ENCODE results near the gene SLC8A3.

Gene SLC8A3

DNA sequence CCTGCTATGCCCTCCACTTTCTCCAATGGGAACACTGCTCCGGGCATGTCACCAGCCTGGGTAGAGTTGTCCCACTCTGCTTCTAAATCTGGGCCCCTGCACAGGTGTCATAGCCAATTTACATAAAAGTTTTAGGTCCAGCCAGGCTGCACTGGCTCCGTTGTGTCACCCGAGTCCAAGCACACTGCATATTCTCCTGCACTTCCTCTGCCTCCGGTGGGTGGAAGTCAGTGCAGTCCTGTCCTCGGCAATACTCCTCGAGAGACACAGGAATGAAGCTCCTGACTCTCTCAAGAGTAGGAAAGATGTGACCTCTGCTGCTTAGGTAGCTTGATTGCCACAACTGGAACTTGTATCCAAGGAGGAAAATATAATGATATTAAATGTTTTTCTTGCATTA is 15.2 kb downstream of the SLC8A3 start:
- no peak for DNase-seq (ENCODE audit: low read depth)

DNA sequence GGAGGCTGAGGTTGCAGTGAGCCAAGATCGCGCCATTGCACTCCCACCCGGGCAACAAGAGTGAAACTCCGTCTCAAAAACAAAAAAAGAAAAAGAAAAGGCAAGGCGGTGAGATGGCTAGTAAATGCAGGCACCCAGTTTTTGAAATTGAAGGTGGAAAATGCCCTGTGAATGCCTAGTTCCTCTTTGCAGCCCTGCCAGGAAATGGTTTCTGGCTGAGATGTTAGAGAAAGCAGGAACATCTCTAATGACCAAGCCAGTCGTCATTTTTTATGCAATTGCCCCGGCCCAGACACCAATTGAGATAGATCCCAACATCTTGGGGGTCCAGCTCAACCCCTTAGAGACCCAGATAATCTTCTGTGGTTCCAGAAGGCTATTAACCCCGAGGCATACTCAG is 17.0 kb downstream of the SLC8A3 start:
- no peak for DNase-seq (ENCODE audit: low read depth)

DNA sequence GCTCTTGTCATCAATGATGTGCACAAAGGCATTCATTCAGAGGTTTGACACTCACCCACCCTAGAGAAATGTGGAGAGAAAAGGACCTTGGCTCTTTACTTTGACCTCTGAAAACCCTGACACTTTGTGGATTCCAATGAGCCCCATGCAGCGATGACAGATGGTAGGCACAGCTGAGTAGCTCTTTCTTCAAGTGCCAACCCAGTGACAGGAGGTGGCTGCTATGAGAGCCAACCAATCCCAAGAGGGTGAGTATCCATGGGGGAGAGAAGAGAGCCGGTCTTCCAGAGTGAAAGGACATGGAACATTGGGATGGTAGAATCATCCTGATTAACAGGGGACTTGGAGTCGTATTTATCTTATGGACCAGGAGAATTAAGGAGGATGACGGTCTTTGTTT is 17.8 kb downstream of the SLC8A3 start:
- no peak for DNase-seq (ENCODE audit: low read depth)

DNA sequence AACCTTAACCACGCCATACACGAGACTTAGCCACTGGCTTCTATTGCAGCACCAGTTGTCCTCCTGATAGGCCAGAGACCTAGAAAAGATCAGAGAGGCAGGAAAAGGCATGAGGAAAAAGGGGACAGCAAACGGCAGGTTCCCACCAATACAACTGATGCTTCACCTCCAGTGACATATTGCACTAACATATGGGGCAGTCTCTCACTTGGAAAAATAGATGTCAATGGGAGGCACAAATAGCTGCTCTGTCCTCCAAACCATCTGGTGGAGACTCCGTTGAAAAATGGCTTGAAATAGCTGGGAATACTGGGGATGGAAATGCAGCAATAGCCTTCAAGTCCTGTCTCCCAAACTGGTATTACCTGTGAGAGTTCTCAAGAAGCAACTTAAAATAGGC is 20.3 kb downstream of the SLC8A3 start:
- no peak for DNase-seq (ENCODE audit: low read depth)

DNA sequence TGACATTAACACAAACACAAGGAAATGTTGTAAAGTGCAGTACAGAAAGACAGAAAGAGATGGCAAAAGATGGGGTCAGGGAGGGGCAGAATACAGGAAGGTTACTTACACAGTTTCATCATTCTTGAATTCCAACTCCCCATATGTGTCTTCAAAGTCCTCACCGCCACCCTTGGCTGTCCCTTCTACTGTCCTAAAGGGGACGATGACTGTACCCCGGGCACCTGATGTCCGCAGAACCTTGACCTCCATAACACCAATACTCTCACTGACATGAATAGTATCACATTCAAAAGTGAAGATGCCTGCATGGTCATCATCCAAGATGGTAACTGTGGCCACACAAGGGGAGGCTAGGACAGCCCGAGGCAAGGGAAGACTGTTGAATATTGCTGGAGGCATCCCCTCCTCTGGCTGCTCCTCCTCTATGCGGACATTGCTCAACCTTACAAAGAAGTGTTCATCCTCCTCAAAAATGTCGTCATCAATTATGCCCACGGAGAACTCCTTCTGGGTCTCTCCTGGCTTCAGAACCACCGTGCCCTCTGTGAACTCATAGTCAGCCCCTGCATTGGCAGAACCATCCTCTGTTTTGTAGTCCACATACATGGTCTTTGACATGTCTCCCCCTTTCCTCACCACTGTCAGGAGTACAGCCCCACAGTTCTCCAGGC is 22.1 kb downstream of the SLC8A3 start:
- no peak for DNase-seq (ENCODE audit: low read depth)

DNA sequence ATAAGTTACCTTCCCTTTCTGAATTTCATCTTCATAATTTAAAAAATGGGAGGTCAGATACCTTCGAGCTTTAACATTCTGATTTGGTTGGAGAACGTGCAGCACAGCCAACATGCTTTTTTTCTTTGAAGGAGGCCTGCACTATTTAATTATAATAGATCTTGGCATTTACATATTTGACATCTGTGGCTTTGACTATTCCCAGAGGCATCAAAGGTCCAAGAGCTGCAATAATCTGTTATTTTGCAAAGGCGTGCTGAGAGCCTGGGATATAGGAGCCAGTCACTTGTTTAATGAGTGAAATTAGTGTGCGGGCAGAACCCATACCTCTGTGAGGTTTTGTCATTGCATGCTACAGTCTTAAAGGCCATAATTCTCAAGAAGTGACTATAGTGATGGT is 26.4 kb downstream of the SLC8A3 start:
- no peak for DNase-seq (ENCODE audit: low read depth)

DNA sequence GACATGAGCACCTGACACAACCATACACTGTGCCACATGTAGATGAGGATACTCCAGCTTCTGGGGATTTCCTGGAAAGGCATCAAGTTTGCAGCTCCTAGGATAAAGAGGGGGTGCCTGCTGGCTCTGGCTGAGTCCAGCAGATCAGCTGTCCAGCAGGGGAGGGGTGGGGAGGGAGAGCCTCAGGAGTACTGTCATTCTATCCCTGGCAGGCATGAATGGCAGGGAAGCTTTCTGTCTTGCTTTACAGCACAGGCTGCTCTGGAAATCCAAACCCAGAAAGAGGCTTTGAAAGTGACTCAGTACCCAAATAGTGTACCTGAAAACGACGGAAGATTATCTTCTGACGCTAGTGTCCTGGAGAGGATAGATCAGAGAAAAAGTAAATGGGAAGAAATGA is 32.2 kb downstream of the SLC8A3 start:
- no peak for DNase-seq (ENCODE audit: low read depth)

DNA sequence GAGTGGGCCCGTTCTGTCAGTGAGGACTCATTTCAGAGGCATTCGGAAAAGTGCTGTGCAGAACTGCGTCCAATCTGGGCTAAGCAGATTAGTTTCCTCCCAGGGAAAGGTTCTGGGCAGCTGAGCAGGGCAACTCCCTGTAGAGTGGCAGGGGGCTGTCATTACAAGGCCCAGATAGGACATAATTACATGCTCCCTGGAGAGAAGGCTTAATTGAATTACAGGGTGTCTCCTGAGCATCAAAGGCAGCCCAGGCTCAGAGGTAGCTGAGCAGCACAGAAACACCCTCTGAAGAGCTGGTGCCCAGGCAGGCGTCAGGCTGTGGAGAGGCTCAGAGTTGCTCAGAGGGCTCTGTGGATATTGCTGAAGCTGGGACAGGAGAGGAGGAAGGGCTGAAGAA is 36.0 kb downstream of the SLC8A3 start:
- no peak for DNase-seq (ENCODE audit: low read depth)

DNA sequence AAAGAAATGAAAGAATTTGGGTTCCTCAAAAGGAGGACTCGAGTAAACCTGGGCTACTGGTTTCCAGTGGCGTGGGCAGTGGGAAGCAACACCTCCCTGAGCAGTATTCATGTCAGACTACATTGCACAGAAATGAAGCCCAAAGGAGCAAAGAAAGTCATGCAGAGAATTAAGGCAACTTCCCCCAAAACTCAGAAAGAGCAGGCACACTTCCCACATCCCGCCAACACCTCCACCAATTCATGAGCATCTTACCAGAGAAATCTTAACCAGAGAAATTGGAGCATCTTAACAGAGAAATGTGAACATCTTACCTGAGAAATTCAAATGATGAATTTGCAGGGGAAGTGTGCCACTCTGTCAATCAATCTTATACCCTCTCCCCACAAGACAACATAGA is 36.7 kb downstream of the SLC8A3 start:
- no peak for DNase-seq (ENCODE audit: low read depth)

DNA sequence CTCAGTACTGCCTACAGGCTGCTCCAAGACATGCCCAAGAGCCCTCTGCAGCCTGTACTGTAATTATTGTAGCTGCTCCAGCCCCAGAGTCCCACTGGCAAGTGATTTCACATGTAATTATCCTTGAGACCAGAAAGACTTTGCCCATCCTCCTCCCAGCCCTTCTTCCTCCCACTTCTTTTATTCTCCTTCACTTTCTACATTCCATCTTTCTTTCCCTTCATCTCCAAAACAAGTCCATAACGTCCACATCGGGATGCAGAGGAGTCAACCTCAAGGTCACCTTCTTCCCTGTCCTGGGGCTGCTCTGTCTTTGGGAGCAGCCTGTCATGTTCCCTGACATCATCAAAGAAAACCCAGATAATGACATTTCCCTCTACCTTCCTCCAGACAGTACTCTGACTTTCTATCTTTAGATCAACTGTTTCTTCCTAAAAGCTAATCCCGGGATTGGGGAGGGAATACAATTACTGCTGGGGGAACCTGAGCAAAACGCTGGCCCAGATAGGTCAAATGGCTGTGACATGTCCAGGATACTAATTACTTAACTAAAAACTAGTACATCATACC is 39.1 kb downstream of the SLC8A3 start:
- no peak for DNase-seq (ENCODE audit: low read depth)

DNA sequence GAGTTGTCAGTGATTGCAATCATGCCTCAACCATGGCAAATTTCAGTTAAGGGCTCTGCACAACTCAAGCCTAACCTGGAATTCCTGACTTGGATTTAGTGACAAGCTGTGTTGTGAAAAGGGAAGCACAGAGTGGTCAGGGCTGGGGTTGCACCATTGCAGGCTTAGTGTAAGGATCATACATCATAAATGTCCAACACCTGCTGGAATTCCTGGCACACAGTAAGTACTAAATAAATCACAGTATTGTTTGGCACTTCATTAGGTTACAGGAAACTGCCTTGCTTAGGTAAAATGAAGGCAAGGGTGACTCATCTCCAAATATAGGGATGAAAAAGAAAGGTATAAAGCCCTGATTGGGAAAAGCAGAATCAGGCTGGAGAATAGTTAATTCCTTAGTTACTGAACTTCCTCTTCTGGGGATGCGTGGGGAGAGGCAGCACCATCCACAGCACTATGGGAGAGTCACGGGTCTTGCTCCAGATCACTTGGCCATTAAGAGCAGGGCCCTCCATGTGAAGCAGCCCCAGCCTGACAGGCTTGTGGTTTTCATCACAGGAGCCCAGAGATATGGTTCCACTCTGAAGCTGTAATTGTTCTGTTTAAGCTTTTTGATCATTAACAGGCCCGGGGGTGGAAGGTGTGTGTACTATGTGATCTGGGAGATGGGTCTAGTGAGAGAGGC is 39.7 kb downstream of the SLC8A3 start:
- DNase-seq (ENCODE audit: low read depth), result no peak

DNA sequence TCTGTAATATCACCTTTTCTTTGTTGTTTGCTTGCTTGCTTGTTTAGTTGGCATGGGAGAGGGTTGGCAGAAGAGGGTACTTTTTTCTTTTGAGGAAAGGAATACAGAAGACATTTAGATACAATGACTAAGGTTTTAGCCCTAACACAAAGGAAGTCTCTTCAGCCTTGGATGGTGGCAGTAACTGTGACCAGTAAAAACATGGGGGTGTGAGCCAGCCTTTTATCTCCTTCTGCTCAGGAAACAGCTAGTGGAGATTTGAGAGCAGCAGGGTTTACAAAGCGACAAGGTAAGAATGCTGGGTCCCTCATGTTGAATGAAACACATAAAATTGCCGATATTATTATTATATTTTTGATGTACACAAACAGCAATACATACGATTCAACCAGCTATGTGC is 40.4 kb downstream of the SLC8A3 start:
- no peak for DNase-seq (ENCODE audit: low read depth)

DNA sequence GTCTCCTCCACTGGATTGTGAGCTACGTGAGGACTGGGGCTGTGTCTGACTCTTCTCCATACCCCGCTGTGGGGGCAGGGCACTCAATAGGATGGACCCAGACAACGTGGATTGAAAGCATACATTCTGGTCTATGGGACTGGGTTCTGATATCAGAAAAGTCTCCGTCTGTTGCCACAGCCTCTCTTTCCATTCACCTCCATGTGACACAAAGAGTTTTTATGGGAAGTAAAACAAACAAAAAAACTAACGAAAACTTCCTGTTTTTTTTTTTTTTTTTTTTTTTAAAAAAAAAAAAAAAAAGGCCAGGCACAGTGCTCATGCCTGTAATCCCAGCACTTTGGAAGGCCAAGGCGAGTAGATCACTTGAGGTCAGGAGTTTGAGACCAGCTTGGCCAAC is 44.7 kb downstream of the SLC8A3 start:
- DNase-seq (ENCODE audit: low read depth), result no peak

DNA sequence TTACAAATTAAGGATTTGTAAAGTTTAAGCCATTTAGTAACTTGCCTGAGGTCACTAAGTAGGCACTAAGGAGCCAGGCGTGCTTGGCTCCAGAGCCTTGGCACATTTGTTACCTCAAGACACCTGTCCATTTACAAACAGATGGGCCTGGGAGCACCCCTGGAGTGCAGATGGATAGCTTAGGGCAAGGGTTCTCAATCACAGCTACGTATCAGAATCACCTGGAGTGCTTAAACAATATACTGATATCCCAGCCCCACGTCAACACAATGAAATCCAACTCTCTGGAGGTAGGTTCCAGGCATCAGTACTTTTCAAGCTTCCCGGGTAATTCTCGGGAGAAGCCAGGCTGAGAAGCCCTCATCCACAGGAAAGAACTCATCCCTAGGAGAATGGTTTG is 45.4 kb downstream of the SLC8A3 start:
- DNase-seq (ENCODE audit: low read depth), result no peak

DNA sequence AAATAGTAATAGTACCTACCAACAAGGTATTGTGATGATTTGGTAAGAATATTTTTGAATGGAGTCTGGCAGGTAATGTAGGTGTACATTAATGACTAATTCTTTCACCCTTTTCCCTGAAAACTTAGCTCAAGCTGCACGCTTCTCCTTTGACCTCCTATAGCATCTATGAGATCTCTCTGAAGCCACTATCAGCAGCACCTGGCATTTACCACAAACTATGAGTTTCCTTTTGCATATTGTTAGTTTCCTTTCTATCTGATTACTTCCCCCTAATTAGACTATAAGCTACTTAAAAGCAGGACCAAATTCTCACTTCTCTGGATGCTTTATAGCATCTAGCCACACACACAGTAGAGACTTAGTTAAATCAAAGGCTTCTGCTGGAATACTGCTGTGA is 48.1 kb downstream of the SLC8A3 start:
- no peak for DNase-seq (ENCODE audit: low read depth)

DNA sequence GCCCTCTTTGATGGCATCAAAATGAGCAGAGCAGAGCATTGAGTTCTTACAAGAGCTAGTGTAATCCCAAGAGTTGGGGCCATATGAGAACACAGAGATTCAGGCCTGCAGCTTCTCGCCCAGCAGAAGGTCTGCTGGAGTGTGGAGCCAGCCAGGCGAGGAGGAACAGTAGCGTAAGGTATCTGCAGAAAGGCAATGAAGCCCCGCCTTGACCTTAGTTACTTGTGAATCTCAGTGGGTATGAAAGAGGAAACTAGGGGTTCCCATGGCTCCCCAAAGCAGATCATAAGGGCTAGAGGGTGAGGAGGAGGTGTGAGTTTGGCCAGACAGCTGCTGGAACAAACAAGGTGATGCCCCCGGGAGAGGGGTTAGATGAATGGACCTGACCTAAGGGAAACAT is 49.4 kb downstream of the SLC8A3 start:
- no peak for DNase-seq (ENCODE audit: low read depth)

DNA sequence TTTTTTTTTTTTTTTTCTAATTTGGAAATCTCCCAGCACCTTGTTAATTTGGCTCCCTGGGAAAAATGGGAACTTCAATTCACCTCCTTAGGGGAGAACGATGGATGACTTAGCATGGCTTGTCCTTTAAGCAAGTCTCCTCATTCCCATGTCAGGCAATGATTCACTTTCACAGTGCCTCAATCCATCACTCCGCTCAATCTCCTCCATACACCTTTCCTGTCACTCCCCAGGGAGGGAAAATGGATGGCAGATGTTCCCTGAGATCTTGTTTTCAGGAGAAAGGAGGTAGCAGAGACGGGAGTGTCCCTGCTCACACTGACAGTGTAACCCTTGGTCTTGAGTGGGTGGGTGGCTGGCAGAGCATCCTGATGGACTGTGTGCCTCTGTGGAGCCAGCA is 51.0 kb downstream of the SLC8A3 start:
- DNase-seq (ENCODE audit: low read depth), result no peak

DNA sequence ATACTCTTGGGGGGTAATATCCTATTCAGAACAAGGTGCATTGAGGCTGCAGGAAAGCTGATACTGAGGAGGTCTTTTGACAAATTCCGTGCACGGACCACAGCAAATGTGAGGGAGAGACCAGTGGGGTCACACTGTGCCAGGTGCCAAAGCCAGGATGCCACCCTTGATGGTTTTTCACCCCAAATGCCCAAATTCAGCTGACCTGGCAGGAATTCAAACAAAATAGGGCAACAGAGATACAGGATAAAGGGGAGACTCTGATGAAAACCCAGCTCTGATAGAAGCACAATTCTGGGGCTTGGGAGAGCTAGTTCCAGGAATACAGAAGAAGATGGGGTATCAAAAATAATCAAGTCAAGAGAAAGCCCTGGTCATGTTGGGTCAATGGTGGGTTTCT is 55.3 kb downstream of the SLC8A3 start:
- DNase-seq (ENCODE audit: low read depth), result no peak

DNA sequence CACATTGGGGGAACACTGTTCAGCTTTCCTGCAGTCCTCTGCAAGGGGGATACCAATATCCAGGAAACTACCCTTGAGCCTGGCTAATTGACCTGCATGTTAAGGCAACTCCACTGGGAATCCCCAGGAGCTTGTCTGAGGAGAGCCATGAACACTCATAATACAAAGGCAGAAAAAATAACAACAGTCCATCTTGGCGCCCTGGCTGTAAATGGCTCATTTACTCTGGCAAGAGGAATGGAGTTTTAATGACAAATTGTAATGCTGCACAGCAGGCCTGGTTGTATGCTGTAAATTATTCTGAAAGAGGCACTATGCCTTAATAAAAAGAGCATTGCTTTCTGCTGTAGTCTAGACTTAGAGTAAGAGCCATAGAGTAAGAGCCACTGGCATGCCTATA is 58.3 kb downstream of the SLC8A3 start:
- DNase-seq (ENCODE audit: low read depth), result no peak

DNA sequence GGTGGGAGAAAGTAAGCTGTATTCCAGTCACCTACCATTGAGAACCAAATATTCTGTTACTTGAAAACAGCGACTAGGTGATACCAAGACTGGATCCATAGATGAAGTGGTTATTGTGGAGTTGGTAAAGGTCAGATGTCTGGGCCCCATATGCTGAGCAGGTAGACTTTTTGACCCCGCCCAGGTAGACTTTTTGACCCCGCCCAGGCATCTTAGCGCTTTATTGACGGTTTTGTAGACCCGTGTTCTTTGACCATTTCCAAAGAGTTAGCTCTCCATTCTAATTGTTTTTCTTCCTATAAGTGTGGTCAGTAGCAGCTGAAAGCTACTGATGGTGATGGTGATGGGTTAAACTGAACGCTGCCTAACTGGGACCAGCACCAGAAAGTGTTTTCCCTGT is 61.6 kb downstream of the SLC8A3 start:
- no peak for DNase-seq (ENCODE audit: low read depth)

DNA sequence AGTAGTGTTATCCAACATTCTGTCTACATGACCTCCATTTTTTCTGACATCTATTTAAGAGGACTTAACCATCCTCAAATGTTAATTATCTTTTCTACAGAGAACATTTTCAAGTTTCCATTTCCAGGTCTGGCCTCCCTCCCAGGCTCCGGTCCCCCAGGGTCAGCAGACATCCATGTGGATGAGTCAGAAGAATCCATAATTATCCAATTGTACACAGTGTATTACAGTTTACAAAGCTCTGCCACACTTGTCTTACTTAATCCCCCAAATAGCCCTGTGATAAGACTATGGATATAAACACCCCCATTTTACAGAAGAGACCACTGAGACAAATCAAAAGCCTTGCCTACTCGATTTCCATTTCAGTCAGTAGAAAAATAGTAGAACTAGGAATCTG is 65.0 kb downstream of the SLC8A3 start:
- no peak for DNase-seq (ENCODE audit: low read depth)

DNA sequence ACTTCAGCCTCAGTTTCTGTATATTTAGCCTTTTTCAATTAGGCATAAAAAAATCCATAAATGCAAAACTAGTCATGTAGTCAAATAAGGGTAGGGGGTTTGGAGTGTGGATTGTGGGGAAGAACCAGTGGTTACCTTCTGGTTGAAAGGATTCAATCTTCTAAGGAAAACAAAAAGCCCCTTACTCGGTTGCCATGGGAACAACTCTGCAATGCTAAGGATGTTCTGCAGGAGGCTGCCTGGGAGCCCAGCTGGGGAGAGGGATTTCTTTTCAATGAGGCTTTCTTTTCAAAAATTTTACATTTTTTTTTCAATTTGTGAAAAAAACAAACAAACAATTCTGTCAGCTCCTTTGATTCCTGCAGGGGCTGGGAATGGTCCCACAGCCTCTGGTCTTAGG is 67.2 kb downstream of the SLC8A3 start:
- no peak for DNase-seq (ENCODE audit: low read depth)

DNA sequence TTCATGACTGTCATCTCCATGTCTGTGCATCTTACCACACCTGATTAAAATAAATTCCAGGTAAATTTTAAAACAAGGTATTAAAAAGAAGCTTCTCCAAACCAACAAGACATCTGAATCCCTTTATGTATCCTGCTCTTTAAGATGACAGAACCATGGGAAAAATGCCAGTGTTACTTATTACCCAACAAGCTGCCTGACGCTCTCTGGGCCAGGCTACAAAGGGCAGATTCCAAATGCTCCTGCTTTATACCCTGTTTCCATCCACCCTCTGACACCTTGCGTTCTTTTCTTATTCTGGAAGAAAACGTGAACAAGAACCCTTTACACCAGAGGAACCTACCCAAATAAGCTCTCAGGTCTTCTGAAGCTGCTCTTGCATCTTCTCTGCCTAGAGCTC is 70.7 kb downstream of the SLC8A3 start:
- no peak for DNase-seq (ENCODE audit: low read depth)

DNA sequence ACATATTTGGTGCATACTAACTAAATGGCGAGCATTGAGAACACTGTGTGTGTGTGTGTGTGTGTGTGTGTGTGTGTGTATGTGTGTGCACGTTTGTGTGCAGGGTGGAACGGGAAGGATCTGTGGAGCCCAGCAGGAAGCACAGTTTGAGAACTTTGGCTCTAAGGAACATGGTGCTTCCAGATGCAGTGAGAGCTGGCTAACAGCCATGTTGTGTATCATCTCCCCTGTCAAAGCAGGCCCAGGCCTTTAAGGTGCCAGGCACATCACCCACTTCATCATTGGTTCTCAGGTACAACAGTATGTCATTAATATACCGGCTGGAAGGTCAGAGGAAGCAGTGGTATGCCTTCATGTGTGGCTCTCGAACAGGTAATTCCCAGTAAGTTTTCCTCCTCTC is 72.5 kb downstream of the SLC8A3 start:
- no peak for DNase-seq (ENCODE audit: low read depth)
